ENCODE results near the gene CD276.
"Not testable (repeated sequence)": the region's sequence is repeated elsewhere in the genome, so short reads cannot be mapped to it uniquely, and the experiment has no call there.

The CD276 gene

DNA sequence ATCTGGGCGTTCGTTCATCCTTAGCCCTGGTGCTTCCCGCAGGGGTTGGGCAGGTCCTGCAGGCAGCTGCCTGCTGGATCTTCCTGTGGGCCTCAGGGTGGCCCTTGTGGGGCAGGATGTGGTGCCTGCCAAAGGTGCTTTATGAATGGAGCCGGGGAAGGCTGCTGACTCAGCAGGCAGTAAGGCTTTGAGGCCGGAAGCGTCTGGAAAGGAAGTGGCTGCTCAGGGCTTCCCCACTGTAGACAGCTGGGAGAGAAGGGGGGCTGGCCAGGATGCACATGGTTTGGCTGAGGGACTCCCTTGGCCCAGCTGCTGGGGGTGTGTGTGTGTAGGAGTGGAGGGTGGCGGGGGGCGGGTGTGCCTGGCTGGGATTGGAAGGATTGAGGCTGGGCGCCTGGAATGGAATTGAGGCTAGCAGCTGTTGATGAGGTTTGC, 12.9 kb downstream of the CD276 start:
- Mint-ChIP-seq H3K4me1 (peaks cover 34% of the 10 kb centered on the region), H3K9me3 (no peaks in the 10 kb centered on the region), H3K36me3 (peaks cover 9% of the 10 kb centered on the region), H3K27ac (peak overlapping the region; percentile 55), H3K4me3 (peak overlapping the region; percentile 66)
- DNase-seq (ENCODE audit: low spot score in 2 of 2) (peak; percentile 54 to 86), ATAC-seq (peak; percentile 93)

- DNase-seq (ENCODE audit: low spot score in 2 of 2) = no peak
- Mint-ChIP-seq H3K4me3 (no peak overlapping the region), H3K4me1 (peaks cover 30% of the 10 kb centered on the region), H3K9me3 (no peaks in the 10 kb centered on the region), H3K36me3 (peaks cover 9% of the 10 kb centered on the region), H3K27ac (no peak overlapping the region)
- no peak for ATAC-seq
Measured at GRCh38 chr15:73699249-73700040, 15.3 kb downstream of the CD276 start.

GRCh38 chr15:73700041-73700842, 16.1 kb downstream of the CD276 start:
- no peak overlapping the region for H3K27ac Mint-ChIP-seq
- H3K4me1 Mint-ChIP-seq = peaks cover 37% of the 10 kb centered on the region
- peak; percentile 67 for ATAC-seq
- H3K4me3 Mint-ChIP-seq = no peak overlapping the region
- H3K9me3 Mint-ChIP-seq = no peaks in the 10 kb centered on the region
- H3K36me3 Mint-ChIP-seq = peaks cover 9% of the 10 kb centered on the region
- DNase-seq (ENCODE audit: low spot score in 2 of 2) = peak; percentile 60 to 85

- not testable (repeated sequence) for H3K36me3 Mint-ChIP-seq; H3K27ac Mint-ChIP-seq; H3K4me3 Mint-ChIP-seq; H3K9me3 Mint-ChIP-seq; DNase-seq (ENCODE audit: low spot score in 2 of 2); ATAC-seq
- H3K4me1 Mint-ChIP-seq = peaks cover 25% of the 10 kb centered on the region
Measured at GRCh38 chr15:73702311-73703239, 18.4 kb downstream of the CD276 start.

- not testable (repeated sequence) for H3K9me3 Mint-ChIP-seq; ATAC-seq; DNase-seq (ENCODE audit: low spot score in 2 of 2); H3K36me3 Mint-ChIP-seq; H3K27ac Mint-ChIP-seq; H3K4me3 Mint-ChIP-seq
- peaks cover 17% of the 10 kb centered on the region for H3K4me1 Mint-ChIP-seq
Measured at GRCh38 chr15:73703601-73704000, 19.4 kb downstream of the CD276 start.

GRCh38 chr15:73704142-73704868, 20.1 kb downstream of the CD276 start:
- H3K4me1 Mint-ChIP-seq = peaks cover 17% of the 10 kb centered on the region
- H3K4me3 Mint-ChIP-seq; DNase-seq (ENCODE audit: low spot score in 2 of 2); H3K27ac Mint-ChIP-seq; H3K9me3 Mint-ChIP-seq; ATAC-seq; H3K36me3 Mint-ChIP-seq: not testable (repeated sequence)

DNA sequence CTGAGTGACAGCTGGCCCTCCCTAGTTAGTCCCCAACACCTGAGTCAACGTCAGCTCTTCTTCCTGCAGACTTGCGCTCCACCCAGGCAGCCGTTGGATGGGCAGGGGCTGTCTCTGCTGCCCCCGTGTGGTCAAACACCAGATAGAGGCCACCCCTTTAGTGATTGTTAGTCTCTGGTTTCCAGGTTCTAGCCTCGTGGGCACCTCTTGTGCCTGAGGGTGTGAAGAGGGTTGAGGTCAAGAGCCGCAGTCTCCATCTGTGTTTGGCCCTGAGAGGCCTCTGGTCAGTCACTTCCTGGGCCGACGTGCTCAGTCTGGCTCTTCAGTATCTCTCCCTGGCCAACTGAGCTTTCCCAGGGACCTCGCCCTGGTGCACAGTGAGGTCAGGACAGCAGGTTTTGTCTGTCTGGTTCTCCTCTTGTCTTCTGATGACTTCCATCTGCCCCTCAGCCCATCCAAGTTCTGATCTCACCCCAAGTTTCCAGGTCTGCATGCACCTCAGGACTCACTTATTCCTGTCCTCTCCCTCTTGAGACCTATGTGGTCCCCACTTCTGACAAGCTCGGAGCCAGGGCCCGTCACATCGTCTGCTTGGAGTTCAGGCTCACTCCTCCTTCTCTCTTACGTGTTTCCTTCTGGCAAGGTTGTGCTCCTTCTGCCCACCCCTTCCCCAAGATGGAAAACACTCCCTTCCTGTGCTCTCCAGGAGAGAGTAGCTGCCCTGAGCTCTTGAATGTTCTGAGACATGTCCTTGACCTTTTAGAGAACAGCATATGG, 20.9 kb downstream of the CD276 start:
- Mint-ChIP-seq H3K4me1 (peaks cover 13% of the 10 kb centered on the region), H3K36me3 (no peaks in the 10 kb centered on the region), H3K4me3 (no peak overlapping the region), H3K27ac (no peak overlapping the region), H3K9me3 (no peaks in the 10 kb centered on the region)
- DNase-seq (ENCODE audit: low spot score in 2 of 2) = peak; percentile 34 to 79
- ATAC-seq = peak; percentile 68

DNA sequence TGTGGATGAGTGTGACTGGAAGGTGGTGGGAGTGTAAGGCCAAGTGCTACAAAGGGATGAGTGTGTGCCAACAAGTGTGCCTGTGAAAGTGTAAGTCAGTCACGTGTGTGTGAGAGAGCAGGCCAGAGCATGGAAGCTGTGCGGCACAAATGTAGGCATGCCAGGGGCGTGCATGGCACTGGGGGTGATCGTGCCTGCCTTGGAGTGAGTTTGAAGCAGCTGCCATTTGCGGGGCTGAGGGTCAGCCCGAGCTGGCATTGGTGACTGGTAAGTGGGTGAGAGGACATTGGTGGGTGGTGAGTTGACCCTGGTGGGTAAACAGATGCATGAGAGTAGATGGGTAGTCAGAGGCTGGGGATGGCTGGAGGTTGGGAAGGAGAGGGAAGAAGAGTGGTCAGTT, 24.5 kb downstream of the CD276 start:
- no peak for DNase-seq (ENCODE audit: low spot score in 2 of 2)
- Mint-ChIP-seq H3K36me3 (no peaks in the 10 kb centered on the region), H3K4me3 (no peak overlapping the region), H3K4me1 (peaks cover 9% of the 10 kb centered on the region), H3K9me3 (no peaks in the 10 kb centered on the region), H3K27ac (no peak overlapping the region)
- no peak for ATAC-seq

DNA sequence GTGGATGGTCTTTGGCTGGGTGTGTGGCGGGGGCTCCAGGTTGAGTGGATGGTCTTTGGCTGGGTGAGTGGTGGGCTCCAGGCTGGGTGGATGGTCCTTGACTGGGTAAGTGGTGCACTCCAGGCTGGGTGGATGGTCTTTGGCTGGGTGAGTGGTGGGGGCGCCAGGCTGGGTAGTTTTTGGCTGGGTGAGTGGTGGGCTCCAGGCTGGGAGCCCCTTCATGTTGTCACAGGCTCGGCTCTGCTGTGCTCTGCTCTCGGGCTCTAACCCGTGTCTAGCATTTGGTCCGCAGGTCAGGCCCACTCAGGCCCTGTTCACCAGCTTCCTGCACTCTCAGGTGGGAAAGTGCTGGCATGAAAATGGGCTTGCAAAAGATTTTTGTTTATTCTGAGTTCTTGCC, 25.1 kb downstream of the CD276 start:
- ATAC-seq = no peak
- H3K4me1 Mint-ChIP-seq = peaks cover 9% of the 10 kb centered on the region
- no peak overlapping the region for H3K4me3 Mint-ChIP-seq
- DNase-seq (ENCODE audit: low spot score in 2 of 2) = no peak
- no peaks in the 10 kb centered on the region for H3K36me3 Mint-ChIP-seq
- no peak overlapping the region for H3K27ac Mint-ChIP-seq
- no peaks in the 10 kb centered on the region for H3K9me3 Mint-ChIP-seq

GRCh38 chr15:73709686-73710085, 25.5 kb downstream of the CD276 start:
- H3K27ac Mint-ChIP-seq = no peak overlapping the region
- ATAC-seq (no peak), DNase-seq (ENCODE audit: low spot score in 2 of 2) (no peak)
- no peak overlapping the region for H3K4me3 Mint-ChIP-seq
- peaks cover 8% of the 10 kb centered on the region for H3K4me1 Mint-ChIP-seq
- no peaks in the 10 kb centered on the region for H3K36me3 Mint-ChIP-seq
- no peaks in the 10 kb centered on the region for H3K9me3 Mint-ChIP-seq

GRCh38 chr15:73710321-73710720, 26.1 kb downstream of the CD276 start:
- H3K4me3 Mint-ChIP-seq = no peak overlapping the region
- no peaks in the 10 kb centered on the region for H3K36me3 Mint-ChIP-seq
- no peak overlapping the region for H3K27ac Mint-ChIP-seq
- ATAC-seq (no peak), DNase-seq (ENCODE audit: low spot score in 2 of 2) (no peak)
- peaks cover 1% of the 10 kb centered on the region for H3K4me1 Mint-ChIP-seq
- no peaks in the 10 kb centered on the region for H3K9me3 Mint-ChIP-seq

DNA sequence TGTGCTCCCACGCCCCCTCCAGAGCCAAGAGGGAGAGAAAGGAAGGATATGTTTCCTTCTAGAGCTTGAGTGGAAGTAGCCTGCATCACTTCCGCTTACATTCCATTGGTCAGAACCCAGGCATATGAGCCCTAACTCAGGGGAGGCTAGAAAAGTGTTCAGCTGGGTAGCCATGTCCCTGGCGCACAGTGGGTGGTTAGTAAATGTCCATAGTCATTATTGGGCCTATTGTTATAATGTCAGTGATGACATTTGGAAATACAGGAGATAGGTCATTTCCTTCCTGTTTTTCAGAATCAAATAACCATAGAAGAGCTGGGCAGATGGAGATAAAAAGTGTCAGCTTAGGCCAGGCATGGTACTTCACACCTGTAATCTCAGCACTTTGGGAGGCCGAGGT, 27.3 kb downstream of the CD276 start:
- DNase-seq (ENCODE audit: low spot score in 2 of 2) = no peak
- no peak overlapping the region for H3K4me3 Mint-ChIP-seq
- ATAC-seq = no peak
- no peaks in the 10 kb centered on the region for H3K9me3 Mint-ChIP-seq
- H3K4me1 Mint-ChIP-seq = no peaks in the 10 kb centered on the region
- no peaks in the 10 kb centered on the region for H3K36me3 Mint-ChIP-seq
- no peak overlapping the region for H3K27ac Mint-ChIP-seq

GRCh38 chr15:73712107-73712506, 27.9 kb downstream of the CD276 start:
- H3K4me1 Mint-ChIP-seq = no peaks in the 10 kb centered on the region
- ATAC-seq (no peak), DNase-seq (ENCODE audit: low spot score in 2 of 2) (no peak)
- no peak overlapping the region for H3K27ac Mint-ChIP-seq
- no peak overlapping the region for H3K4me3 Mint-ChIP-seq
- no peaks in the 10 kb centered on the region for H3K9me3 Mint-ChIP-seq
- H3K36me3 Mint-ChIP-seq = no peaks in the 10 kb centered on the region

- Mint-ChIP-seq H3K4me3 (no peak overlapping the region), H3K9me3 (no peaks in the 10 kb centered on the region), H3K36me3 (no peaks in the 10 kb centered on the region), H3K27ac (no peak overlapping the region), H3K4me1 (no peaks in the 10 kb centered on the region)
- DNase-seq (ENCODE audit: low spot score in 2 of 2) (no peak), ATAC-seq (no peak)
Measured at GRCh38 chr15:73714695-73715301, 30.6 kb downstream of the CD276 start.

Data from stimulated activated effector memory CD8-positive, alpha-beta T cell treated with anti-CD3 and anti-CD28 coated beads, Interleukin-12 subunit alpha, Interleukin-12 subunit beta, amount 100 ng/mL, for 72 hours (primary cell).